ENCODE measurements around the gene NR3C1.
"Not testable (repeated sequence)": the region's sequence is repeated elsewhere in the genome, so short reads cannot be mapped to it uniquely, and the experiment has no call there.

The NR3C1 gene

GRCh38 chr5:143337946-143338345 is 65.5 kb downstream of the NR3C1 start:
- no peak for DNase-seq (ENCODE audit: low read depth in 3 of 3)

- no peak for DNase-seq (ENCODE audit: low read depth in 3 of 3)
These were observed 67.0 kb downstream of the NR3C1 start for GRCh38 chr5:143336485-143336884.

- DNase-seq (ENCODE audit: low read depth in 3 of 3) = no peak
These were observed 68.6 kb downstream of the NR3C1 start for GRCh38 chr5:143334903-143335302.

GRCh38 chr5:143334380-143334779 is 69.1 kb downstream of the NR3C1 start:
- not testable (repeated sequence) for DNase-seq (ENCODE audit: low read depth in 3 of 3)

- no peak for DNase-seq (ENCODE audit: low read depth in 3 of 3)
These were observed 71.5 kb downstream of the NR3C1 start for GRCh38 chr5:143331956-143332355.

- no peak for DNase-seq (ENCODE audit: low read depth in 3 of 3)
These were observed 73.6 kb downstream of the NR3C1 start for GRCh38 chr5:143329843-143330242.

- no peak for DNase-seq (ENCODE audit: low read depth in 3 of 3)
These were observed 74.8 kb downstream of the NR3C1 start for GRCh38 chr5:143328589-143329220.

GRCh38 chr5:143325086-143325485 is 78.4 kb downstream of the NR3C1 start:
- DNase-seq (ENCODE audit: low read depth in 3 of 3) = not testable (repeated sequence)

GRCh38 chr5:143322931-143323630 is 80.4 kb downstream of the NR3C1 start:
- DNase-seq (ENCODE audit: low read depth in 3 of 3) = not testable (repeated sequence)

- no peak for DNase-seq (ENCODE audit: low read depth in 3 of 3)
These were observed 81.3 kb downstream of the NR3C1 start for GRCh38 chr5:143322176-143322575.

GRCh38 chr5:143319437-143320227 is 83.9 kb downstream of the NR3C1 start:
- no peak for DNase-seq (ENCODE audit: low read depth in 3 of 3)

GRCh38 chr5:143318833-143319232 is 84.7 kb downstream of the NR3C1 start:
- DNase-seq (ENCODE audit: low read depth in 3 of 3) = no peak

GRCh38 chr5:143318270-143318669 is 85.2 kb downstream of the NR3C1 start:
- no peak for DNase-seq (ENCODE audit: low read depth in 3 of 3)

GRCh38 chr5:143316844-143317631 is 86.4 kb downstream of the NR3C1 start:
- DNase-seq (ENCODE audit: low read depth in 3 of 3) = no peak

- DNase-seq (ENCODE audit: low read depth in 3 of 3) = no peak
These were observed 87.1 kb downstream of the NR3C1 start for GRCh38 chr5:143316337-143316736.

GRCh38 chr5:143315929-143316328 is 87.6 kb downstream of the NR3C1 start:
- no peak for DNase-seq (ENCODE audit: low read depth in 3 of 3)

GRCh38 chr5:143315214-143315613 is 88.3 kb downstream of the NR3C1 start:
- no peak for DNase-seq (ENCODE audit: low read depth in 3 of 3)

GRCh38 chr5:143314659-143315058 is 88.8 kb downstream of the NR3C1 start:
- no peak for DNase-seq (ENCODE audit: low read depth in 3 of 3)

- DNase-seq (ENCODE audit: low read depth in 3 of 3) = no peak
These were observed 89.4 kb downstream of the NR3C1 start for GRCh38 chr5:143314099-143314498.

- no peak for DNase-seq (ENCODE audit: low read depth in 3 of 3)
These were observed 90.1 kb downstream of the NR3C1 start for GRCh38 chr5:143313298-143313852.

- DNase-seq (ENCODE audit: low read depth in 3 of 3) = no peak
These were observed 90.7 kb downstream of the NR3C1 start for GRCh38 chr5:143312822-143313221.

- no peak for DNase-seq (ENCODE audit: low read depth in 3 of 3)
These were observed 91.5 kb downstream of the NR3C1 start for GRCh38 chr5:143311955-143312354.
